ACHN (cell line): Measurements from ENCODE around the gene C16orf90.
"Not testable (repeated sequence)": the region's sequence is repeated elsewhere in the genome, so short reads cannot be mapped to it uniquely, and the experiment has no call there.

Experiments used
- DNase-seq: peaks from one replicate; pipeline ENCODE4 v3.0.0-alpha.2; 2015
- in situ Hi-C: cut with HindIII; loops from 2 replicates; pipeline ENCODE4 v1.10.0; 2017; ENCODE audit warnings: low sequenced_read_pairs, low pct_ligation_motif_present, low pct_unique_long_range_greater_than_20kb

Gene C16orf90

DNA sequence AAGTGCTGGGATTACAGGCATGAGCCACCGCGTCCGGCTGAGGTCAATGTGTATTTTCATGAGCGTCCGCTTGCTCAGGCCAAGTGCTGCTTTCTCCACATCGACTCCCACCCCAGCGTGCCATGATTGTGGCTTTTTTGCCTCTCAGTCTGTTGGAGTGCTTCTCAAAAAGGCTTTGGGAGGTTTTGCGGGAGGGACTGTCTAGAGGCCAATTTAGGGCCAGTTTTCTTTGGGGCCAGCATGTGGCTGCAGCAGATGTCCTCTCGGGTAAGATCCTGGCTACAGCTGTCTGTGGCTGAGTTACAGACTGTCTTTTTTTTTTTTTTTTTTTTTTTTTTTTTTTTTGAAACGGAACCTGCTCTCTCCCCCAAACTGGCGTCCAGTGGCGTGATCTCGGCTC lies 6.5 kb downstream of the C16orf90 start:
- in situ Hi-C loops = no loop called here
- DNase-seq = no peak

DNA sequence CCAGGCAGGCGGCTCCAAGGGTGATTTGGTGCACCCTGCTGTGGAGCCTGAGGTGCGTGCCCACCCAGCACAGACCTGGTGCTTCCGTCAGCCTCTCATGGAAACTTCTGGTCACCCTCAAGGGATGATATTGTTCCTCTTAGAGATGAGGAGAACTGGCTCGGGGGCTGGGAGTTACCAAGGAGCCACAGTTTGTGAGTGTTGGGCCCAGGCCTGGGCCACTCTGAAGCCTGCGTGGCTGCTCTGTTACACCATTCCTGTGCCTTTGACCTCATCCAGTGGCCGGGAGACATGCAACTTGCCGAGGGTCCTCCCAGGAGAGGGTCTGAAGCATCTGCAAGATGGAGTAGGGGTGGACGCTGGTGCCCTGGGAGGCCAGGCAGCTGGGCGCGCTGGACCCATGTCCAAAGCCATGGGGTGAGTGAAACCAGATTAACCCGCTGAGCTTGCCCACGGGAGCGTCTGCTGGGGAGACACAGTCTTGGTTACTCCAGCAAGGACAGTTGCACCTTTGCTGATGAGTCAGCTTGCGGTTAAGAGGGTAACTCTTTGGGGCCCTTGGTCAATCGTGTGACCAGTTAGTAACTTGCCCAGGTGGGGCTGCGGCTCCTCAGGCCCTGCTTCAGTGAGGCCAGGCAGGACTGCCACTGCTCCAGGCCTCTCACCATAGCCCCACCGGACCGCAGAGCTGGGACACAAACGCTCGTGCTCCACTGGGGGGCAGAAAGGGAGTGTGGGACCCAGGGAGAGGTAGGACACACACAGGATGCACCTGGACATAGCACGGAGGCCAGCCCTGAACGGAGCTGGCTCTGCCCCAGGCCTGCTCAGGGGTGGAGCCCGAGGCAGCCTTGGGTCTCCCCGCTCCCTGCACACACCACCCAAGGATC lies 7.5 kb downstream of the C16orf90 start:
- in situ Hi-C loops = no loop called here

DNA sequence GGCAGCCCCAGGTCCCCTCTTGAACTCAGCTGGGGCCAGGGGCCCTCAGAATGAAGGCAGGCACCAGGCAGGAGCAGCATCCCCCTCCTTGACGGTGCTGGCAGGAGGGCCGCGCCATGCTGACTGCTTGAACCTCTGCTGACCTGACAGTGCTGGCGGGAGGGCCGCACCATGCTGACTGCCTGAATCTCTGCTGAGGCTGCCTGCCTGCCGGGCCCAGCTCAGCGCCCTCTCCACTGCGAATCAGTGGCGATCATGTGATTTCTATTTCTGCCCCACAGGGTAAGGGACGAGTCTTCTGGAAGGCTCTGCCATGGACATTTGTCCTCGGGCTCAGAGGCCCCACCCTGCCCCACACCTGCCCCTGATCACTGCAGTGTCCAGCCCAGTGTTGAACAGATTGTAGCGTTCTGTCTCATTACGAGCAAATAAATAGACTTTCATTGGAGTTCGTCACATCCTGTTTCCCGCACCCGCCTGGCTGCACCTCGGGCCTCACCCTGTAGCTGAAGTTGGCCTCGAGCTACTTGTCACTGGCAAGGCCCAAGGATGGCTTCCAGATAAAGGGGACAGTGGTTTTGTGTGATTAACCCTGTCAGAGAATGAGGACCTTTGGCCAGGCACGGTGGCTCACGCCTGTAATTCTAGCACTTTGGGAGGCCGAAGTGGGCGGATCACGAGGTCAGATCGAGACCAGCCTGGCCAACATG lies 8.6 kb downstream of the C16orf90 start:
- in situ Hi-C loops = no loop called here
- DNase-seq = no peak

More for the DNA sequence above, 7.5 kb downstream of the C16orf90 start:
- DNase-seq = no peak

- in situ Hi-C loops = no loop called here
- no peak for DNase-seq
Observed at GRCh38 chr16:3485821-3486505, 9.3 kb downstream of the C16orf90 start.

DNA sequence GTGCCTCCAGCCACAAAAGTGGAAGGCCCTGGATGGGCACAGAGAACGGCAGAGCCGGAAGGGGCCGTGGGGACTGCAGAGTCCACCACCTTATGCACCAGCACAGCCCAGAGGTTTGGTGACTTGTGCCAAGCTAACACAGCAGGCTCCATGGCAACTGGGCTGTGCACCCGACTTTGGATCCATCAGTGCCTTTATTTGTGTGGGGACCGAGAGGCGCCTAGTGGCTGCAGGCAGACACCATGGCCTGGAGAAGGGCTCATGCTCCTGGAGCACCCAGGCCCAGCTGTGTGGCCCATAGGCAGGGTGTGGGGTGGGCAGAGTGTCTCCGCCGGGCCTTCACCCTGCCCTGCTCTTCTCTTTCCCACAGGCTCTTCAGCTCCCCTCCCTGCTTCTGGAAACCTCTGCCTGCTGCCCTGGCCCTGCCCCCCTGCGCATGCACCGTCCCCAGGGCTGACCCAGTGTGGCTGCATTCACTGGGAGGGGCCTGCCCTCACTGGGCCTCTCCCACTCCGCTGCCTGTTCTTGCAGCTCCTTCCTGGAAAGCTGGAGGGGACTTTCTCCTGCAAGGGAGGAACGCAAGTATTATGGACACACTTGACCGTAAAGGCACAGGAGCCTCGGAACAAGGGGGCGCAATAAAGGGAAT lies 10.1 kb downstream of the C16orf90 start:
- no peak for DNase-seq
- in situ Hi-C loops = no loop called here

DNA sequence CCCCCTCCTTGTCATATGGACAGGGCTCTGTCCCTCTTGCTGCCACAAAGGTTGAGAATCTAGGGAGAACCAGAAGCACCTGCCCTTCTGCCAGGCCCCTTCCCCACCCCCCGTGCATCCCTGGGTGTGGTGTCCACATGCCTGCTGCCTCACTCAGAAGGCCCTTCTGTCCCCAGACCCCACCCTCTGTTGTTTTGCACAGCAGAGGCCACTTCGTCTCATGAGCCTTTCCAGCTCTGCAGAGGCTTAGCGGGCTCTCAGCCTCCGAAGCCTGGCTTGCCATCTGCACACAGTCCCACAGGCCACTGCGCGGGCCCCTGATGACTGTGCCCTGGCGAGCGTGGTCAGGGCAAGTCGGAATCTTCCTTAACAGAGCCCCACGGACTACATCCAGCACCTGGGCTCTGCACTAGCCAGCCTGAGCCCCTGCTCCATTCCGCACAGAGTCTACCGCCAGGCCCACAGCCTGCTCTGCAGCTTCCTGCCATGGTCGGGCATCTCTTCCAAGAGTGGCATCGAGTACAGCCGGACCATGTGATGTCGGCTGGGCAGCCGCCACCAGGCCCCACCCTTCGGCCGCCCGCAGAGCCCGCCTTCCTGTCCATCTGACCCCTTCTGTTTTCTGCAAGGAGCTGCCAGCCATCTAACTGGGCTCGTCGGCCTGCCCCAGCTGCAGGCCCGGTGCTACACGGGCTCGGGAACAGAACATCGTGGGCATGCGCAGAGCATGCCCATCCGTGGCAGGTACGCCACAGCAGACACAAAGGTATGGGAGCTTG lies 10.8 kb downstream of the C16orf90 start:
- in situ Hi-C loops = no loop called here
- DNase-seq = no peak

DNA sequence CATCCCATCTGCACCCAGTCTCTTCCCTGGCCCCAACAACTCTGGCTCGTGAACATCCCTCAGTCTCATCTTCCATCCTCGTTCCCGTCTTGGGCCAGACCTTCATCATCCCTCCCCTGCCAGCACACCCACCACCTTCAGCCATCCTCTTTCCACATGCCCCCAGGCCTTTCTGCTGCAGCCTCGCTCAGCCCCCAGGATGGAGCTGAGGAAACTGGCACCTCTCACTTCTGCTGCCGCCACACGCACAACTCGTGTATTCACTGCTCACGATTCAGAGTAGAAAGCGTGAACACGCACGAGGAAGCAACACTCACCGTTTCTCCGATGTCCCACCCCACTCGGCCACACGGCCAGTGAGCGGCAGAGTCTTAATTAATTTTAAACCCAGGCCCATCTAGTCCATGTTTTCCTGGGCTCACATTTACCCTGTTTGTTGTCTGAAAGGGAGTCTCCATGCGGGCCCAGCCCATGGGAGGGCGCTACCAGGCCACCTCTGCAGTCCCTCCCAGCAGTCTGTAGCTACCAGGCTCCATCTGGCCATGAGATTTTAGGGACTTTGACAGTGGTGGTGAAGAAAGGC lies 12.5 kb downstream of the C16orf90 start:
- in situ Hi-C loops = no loop called here
- no peak for DNase-seq

DNA sequence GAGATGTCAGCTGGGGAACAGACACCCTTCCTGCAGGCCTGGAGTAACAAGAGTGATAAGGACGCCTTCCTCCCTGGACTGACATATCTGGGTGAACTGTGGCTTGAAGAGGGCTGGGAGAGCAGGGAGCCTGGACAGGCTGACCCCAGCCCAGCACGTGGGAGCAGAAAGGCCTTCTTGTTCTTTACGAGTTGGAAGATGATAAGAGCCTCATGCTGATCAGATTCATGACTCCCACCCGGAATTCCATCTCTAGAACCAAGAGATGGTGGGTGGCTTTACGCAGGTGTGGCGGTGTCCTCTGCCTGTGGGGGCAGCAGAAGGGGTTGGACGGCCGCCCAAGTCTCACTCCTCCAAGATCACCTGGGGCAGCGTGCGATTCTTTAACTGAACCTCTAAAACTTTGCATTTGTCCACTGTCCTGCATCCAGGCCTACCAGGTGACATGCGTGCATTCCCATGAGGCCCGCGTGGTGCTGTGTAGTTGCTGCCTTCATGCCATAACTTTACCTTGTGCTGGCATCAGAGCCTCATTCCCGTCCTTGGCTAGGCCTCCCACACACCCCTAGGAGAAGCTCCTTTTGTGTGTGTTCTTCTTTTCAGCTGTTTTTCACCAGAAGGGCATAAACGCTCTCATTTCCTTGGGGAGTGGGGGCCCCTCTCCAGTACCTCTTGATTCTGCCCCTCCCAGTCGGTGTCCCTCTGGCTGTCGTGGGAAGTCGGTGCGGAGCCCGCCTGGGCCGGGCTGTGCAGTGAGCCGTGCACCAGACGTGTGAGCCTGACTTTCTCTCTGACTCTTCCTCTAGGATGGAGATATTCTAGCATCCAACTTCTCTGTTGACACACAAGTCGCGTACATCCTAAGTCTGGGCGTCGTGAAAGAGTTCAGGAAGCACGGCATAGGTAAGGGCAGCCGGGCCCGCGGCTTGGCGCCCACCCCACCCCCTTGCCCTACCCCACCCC lies 13.3 kb downstream of the C16orf90 start:
- in situ Hi-C loops = no loop called here

GRCh38 chr16:3480901-3481695 lies 14.2 kb downstream of the C16orf90 start:
- no peak for DNase-seq
- in situ Hi-C loops = no loop called here

More for the DNA sequence above, 13.3 kb downstream of the C16orf90 start:
- no peak for DNase-seq

GRCh38 chr16:3479654-3480216 lies 15.6 kb downstream of the C16orf90 start:
- DNase-seq = no peak
- in situ Hi-C loops = no loop called here

GRCh38 chr16:3478242-3478925 lies 16.9 kb downstream of the C16orf90 start:
- no peak for DNase-seq
- in situ Hi-C loops = no loop called here

- in situ Hi-C loops = no loop called here
- DNase-seq = no peak
Observed at GRCh38 chr16:3476409-3476808, 18.9 kb downstream of the C16orf90 start.

GRCh38 chr16:3475604-3476375 lies 19.5 kb downstream of the C16orf90 start:
- no peak for DNase-seq
- in situ Hi-C loops = no loop called here

DNA sequence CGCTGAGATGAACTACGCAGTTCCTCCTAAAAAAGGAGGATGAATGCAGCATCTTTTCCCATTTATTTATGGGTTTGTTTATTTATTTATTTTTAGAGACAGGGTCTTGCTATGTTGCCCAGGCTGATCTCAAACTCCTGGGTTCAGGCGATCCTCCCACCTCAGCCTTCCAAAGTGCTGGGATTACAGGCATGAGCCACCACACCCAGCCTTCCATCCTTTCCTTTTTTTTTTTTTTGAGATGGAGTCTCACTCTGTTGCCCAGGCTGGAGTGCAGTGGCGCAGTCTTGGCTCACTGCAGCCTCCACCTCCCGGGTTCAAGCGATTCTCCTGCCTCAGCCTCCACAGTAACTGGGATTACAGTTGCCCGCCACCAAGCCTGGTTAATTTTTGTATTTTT lies 20.4 kb downstream of the C16orf90 start:
- DNase-seq, in situ Hi-C loops: not testable (repeated sequence)
